ENCODE measurements around the gene PARVB.
"Not testable (repeated sequence)": the region's sequence is repeated elsewhere in the genome, so short reads cannot be mapped to it uniquely, and the experiment has no call there.

PARVB gene

DNA sequence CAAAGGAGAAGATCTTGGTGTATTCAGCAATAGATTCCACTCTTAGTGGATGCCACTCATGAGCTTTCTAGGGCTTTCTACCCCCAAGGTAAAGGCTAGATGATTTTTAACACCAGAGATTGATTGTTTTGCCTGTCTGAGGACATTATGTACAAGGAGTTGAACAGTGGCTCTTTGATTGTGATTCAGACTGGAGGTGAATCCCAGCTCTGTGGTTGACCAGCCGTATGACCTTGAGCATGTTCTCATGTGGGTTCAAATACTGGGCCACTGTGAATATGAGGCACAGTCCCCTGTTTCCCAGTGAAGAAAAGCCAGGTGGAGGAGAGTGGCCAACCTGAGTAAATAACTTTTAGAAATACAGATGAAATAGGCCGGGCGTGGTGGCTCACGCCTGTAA lies 24.0 kb upstream of the PARVB start:
- H3K4me1 ChIP-seq (ENCODE audit: control insufficient read depth, low read depth, low read length) = peaks cover 3% of the 10 kb centered on the region
- no peaks in the 10 kb centered on the region for H3K27me3 ChIP-seq (ENCODE audit: control insufficient read depth, insufficient read depth, low read length)
- H3K9ac ChIP-seq (ENCODE audit: low read length) = no peak overlapping the region
- no peak overlapping the region for H3K27ac ChIP-seq (ENCODE audit: low read length)
- H3K9me3 ChIP-seq (ENCODE audit: control insufficient read depth, low read depth, low read length) = no peaks in the 10 kb centered on the region
- no peak overlapping the region for H3K4me3 ChIP-seq (ENCODE audit: low read length)
- H3K36me3 ChIP-seq (ENCODE audit: control insufficient read depth, low read depth, low read length) = peaks cover 10% of the 10 kb centered on the region

DNA sequence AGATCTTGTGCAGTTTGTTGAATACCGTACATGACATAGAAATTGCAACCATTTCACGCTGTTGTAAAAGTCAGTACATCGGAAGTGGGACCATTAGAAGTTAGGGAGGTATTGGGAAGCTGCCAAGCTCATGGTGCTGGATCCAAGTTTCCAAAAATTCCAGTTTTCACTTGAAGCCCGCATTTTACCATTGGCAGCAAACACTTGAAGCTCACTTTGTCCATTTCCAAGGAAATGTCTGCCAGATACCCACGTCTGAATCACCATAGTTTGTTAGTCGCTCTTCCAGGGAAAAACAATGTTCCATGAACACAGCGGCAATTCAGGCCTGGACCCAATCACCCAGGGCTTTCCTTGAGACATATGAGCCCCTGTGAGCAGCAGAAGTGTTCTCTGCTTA lies 22.6 kb upstream of the PARVB start:
- Histone ChIP-seq H3K4me3 (ENCODE audit: low read length) (no peak overlapping the region), H3K4me1 (ENCODE audit: control insufficient read depth, low read depth, low read length) (peaks cover 3% of the 10 kb centered on the region), H3K9me3 (ENCODE audit: control insufficient read depth, low read depth, low read length) (no peaks in the 10 kb centered on the region), H3K36me3 (ENCODE audit: control insufficient read depth, low read depth, low read length) (peaks cover 6% of the 10 kb centered on the region), H3K9ac (ENCODE audit: low read length) (no peak overlapping the region), H3K27ac (ENCODE audit: low read length) (no peak overlapping the region), H3K27me3 (ENCODE audit: control insufficient read depth, insufficient read depth, low read length) (no peaks in the 10 kb centered on the region)

DNA sequence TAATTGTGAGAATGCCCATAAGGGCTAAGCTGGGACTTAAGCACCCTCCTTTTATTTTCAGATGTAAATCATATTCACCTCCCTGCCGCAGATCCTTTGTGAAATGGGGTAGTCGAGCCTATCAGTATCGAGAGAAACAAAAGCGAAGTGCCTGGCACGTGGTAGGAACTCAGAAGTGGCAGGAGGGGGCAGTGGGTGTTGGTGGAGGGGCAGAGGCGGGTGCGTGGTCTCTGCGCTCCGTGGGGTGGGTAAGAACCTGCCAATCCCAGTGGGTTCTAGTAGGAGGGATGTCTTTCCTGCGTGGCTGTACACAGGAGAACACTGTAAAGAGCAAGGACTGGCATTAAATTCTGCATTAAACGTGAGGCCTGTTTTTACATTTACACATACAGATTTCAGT lies 21.8 kb upstream of the PARVB start:
- Histone ChIP-seq H3K27me3 (ENCODE audit: control insufficient read depth, insufficient read depth, low read length) (no peaks in the 10 kb centered on the region), H3K4me1 (ENCODE audit: control insufficient read depth, low read depth, low read length) (no peaks in the 10 kb centered on the region), H3K36me3 (ENCODE audit: control insufficient read depth, low read depth, low read length) (peaks cover 4% of the 10 kb centered on the region), H3K27ac (ENCODE audit: low read length) (no peak overlapping the region), H3K9me3 (ENCODE audit: control insufficient read depth, low read depth, low read length) (no peaks in the 10 kb centered on the region), H3K9ac (ENCODE audit: low read length) (no peak overlapping the region), H3K4me3 (ENCODE audit: low read length) (no peak overlapping the region)

DNA sequence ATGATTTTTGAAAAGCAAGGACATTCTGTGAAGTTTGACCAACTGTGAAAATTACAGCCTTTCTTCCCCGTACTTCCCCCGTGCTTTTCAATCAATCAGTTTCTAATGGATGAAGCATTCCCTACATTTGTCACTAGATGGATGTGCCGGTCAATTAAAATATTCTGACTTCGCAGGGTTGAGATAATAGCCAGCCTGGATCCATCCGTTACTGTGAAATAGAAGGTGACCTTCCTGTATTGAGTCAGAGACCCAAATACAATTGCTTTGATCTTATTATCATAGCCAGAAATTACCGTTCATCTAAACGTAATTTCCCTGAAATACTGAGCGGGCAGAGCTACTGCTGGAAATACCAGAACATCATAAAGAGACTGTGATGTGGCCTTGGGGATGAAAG lies 21.1 kb upstream of the PARVB start:
- no peaks in the 10 kb centered on the region for H3K9me3 ChIP-seq (ENCODE audit: control insufficient read depth, low read depth, low read length)
- no peak overlapping the region for H3K27ac ChIP-seq (ENCODE audit: low read length)
- H3K36me3 ChIP-seq (ENCODE audit: control insufficient read depth, low read depth, low read length) = peaks cover 4% of the 10 kb centered on the region
- no peaks in the 10 kb centered on the region for H3K27me3 ChIP-seq (ENCODE audit: control insufficient read depth, insufficient read depth, low read length)
- no peak overlapping the region for H3K4me3 ChIP-seq (ENCODE audit: low read length)
- H3K9ac ChIP-seq (ENCODE audit: low read length) = no peak overlapping the region
- H3K4me1 ChIP-seq (ENCODE audit: control insufficient read depth, low read depth, low read length) = no peaks in the 10 kb centered on the region

GRCh38 chr22:44003405-44004103 lies 20.5 kb upstream of the PARVB start:
- Histone ChIP-seq H3K9ac (ENCODE audit: low read length) (no peak overlapping the region), H3K9me3 (ENCODE audit: control insufficient read depth, low read depth, low read length) (no peaks in the 10 kb centered on the region), H3K27ac (ENCODE audit: low read length) (no peak overlapping the region), H3K4me3 (ENCODE audit: low read length) (no peak overlapping the region), H3K36me3 (ENCODE audit: control insufficient read depth, low read depth, low read length) (peaks cover 4% of the 10 kb centered on the region), H3K27me3 (ENCODE audit: control insufficient read depth, insufficient read depth, low read length) (no peaks in the 10 kb centered on the region), H3K4me1 (ENCODE audit: control insufficient read depth, low read depth, low read length) (no peaks in the 10 kb centered on the region)

DNA sequence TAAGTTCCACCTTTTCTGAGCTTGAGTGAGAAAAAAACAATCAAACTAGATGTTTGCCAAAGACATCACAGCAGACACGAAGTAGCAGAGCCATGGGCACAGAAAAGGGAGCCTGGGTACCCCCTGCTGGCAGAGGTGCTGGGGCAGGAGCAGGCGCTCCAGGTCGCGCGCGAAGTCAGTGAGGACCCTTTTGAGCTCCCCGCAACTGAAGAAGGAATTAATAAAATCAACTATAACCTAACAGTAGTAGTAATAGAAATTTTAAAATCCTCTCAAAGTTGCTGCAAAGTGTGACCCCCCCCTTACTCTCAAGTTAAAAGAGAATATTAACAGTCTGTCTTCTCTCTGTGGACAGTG lies 20.0 kb upstream of the PARVB start:
- Histone ChIP-seq H3K27me3 (ENCODE audit: control insufficient read depth, insufficient read depth, low read length) (no peaks in the 10 kb centered on the region), H3K4me1 (ENCODE audit: control insufficient read depth, low read depth, low read length) (no peaks in the 10 kb centered on the region), H3K36me3 (ENCODE audit: control insufficient read depth, low read depth, low read length) (peaks cover 4% of the 10 kb centered on the region), H3K9me3 (ENCODE audit: control insufficient read depth, low read depth, low read length) (no peaks in the 10 kb centered on the region), H3K9ac (ENCODE audit: low read length) (no peak overlapping the region), H3K4me3 (ENCODE audit: low read length) (no peak overlapping the region), H3K27ac (ENCODE audit: low read length) (no peak overlapping the region)

DNA sequence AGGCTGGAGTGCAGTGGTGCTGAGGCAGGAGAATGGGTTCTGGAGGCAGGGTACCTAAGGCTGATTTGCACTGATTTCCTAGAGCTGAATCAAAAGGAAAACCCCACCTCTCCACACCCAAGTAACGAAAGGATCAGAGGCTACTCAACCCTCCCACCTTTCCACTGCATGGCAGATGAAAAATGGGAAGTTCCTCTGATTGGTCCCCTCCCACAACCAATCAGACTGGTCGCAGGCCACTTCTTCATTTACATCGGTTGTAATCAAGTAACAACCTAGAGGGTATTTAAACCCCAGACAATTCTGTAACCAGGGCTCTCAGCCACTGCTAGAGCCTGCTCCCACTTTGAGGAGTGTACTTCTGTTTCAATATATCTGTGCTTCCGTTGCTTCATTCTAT lies 18.6 kb upstream of the PARVB start:
- no peaks in the 10 kb centered on the region for H3K27me3 ChIP-seq (ENCODE audit: control insufficient read depth, insufficient read depth, low read length)
- no peak overlapping the region for H3K27ac ChIP-seq (ENCODE audit: low read length)
- H3K9me3 ChIP-seq (ENCODE audit: control insufficient read depth, low read depth, low read length) = no peaks in the 10 kb centered on the region

DNA sequence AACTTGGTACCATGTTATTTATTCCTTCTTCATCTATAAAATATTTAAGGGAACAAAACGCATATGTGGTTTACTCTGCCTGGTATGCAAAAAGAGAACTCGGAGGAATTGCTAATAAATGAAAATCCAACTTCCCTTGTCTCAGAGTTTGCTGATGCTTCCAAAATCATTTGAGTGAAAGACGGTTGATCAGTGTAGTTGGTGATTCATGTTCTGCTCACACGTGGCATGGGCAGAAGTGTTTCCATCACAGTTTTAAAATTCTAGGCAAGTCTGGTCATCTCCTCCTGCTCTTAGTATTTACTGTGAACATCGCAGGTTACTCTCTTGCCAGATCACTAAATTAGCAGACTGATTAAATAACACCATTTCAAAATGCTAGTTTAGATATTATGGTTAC lies 11.9 kb upstream of the PARVB start:
- H3K4me3 ChIP-seq (ENCODE audit: low read length) = no peak overlapping the region
- no peaks in the 10 kb centered on the region for H3K4me1 ChIP-seq (ENCODE audit: control insufficient read depth, low read depth, low read length)
- H3K27ac ChIP-seq (ENCODE audit: low read length) = no peak overlapping the region
- no peak overlapping the region for H3K9ac ChIP-seq (ENCODE audit: low read length)
- no peaks in the 10 kb centered on the region for H3K27me3 ChIP-seq (ENCODE audit: control insufficient read depth, insufficient read depth, low read length)
- no peaks in the 10 kb centered on the region for H3K9me3 ChIP-seq (ENCODE audit: control insufficient read depth, low read depth, low read length)
- H3K36me3 ChIP-seq (ENCODE audit: control insufficient read depth, low read depth, low read length) = no peaks in the 10 kb centered on the region

More for the DNA sequence above, 18.6 kb upstream of the PARVB start:
- Histone ChIP-seq H3K36me3 (ENCODE audit: control insufficient read depth, low read depth, low read length) (no peaks in the 10 kb centered on the region), H3K9ac (ENCODE audit: low read length) (no peak overlapping the region), H3K4me1 (ENCODE audit: control insufficient read depth, low read depth, low read length) (no peaks in the 10 kb centered on the region), H3K4me3 (ENCODE audit: low read length) (no peak overlapping the region)

GRCh38 chr22:44012591-44012990 lies 11.5 kb upstream of the PARVB start:
- Histone ChIP-seq H3K4me1 (ENCODE audit: control insufficient read depth, low read depth, low read length) (no peaks in the 10 kb centered on the region), H3K27ac (ENCODE audit: low read length) (no peak overlapping the region), H3K9ac (ENCODE audit: low read length) (no peak overlapping the region), H3K27me3 (ENCODE audit: control insufficient read depth, insufficient read depth, low read length) (no peaks in the 10 kb centered on the region), H3K4me3 (ENCODE audit: low read length) (no peak overlapping the region), H3K36me3 (ENCODE audit: control insufficient read depth, low read depth, low read length) (no peaks in the 10 kb centered on the region), H3K9me3 (ENCODE audit: control insufficient read depth, low read depth, low read length) (no peaks in the 10 kb centered on the region)

- Histone ChIP-seq H3K4me1 (ENCODE audit: control insufficient read depth, low read depth, low read length) (no peaks in the 10 kb centered on the region), H3K27ac (ENCODE audit: low read length) (no peak overlapping the region), H3K4me3 (ENCODE audit: low read length) (no peak overlapping the region), H3K27me3 (ENCODE audit: control insufficient read depth, insufficient read depth, low read length) (no peaks in the 10 kb centered on the region), H3K36me3 (ENCODE audit: control insufficient read depth, low read depth, low read length) (no peaks in the 10 kb centered on the region), H3K9ac (ENCODE audit: low read length) (no peak overlapping the region), H3K9me3 (ENCODE audit: control insufficient read depth, low read depth, low read length) (no peaks in the 10 kb centered on the region)
These were observed 9.9 kb upstream of the PARVB start for GRCh38 chr22:44014241-44014640.

- not testable (repeated sequence) for H3K36me3 ChIP-seq (ENCODE audit: control insufficient read depth, low read depth, low read length); H3K27me3 ChIP-seq (ENCODE audit: control insufficient read depth, insufficient read depth, low read length); H3K4me1 ChIP-seq (ENCODE audit: control insufficient read depth, low read depth, low read length); H3K27ac ChIP-seq (ENCODE audit: low read length); H3K4me3 ChIP-seq (ENCODE audit: low read length); H3K9me3 ChIP-seq (ENCODE audit: control insufficient read depth, low read depth, low read length); H3K9ac ChIP-seq (ENCODE audit: low read length)
These were observed 7.5 kb upstream of the PARVB start for GRCh38 chr22:44016586-44016985.

DNA sequence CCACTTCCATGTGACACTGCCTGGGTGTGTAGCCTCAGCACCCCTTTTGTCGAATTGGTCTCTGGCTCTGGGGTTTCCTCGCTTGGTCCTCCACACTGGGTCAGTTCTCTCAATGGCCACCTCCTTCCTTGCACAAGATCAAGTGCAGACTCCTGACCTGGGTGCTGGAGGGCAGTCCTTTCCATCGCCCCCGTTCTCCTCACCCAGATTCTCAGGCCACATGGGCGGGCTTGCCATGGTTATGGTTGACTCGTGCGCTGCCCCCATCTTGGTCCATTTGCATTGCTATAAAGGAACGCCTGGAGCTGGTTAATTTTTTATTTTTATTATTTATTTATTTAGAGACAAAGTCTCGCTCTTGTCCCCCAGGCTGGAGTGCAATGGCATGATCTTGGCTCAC lies 5.5 kb upstream of the PARVB start:
- Histone ChIP-seq H3K9me3 (ENCODE audit: control insufficient read depth, low read depth, low read length) (no peaks in the 10 kb centered on the region), H3K9ac (ENCODE audit: low read length) (no peak overlapping the region), H3K36me3 (ENCODE audit: control insufficient read depth, low read depth, low read length) (no peaks in the 10 kb centered on the region), H3K27me3 (ENCODE audit: control insufficient read depth, insufficient read depth, low read length) (no peaks in the 10 kb centered on the region), H3K4me3 (ENCODE audit: low read length) (no peak overlapping the region), H3K4me1 (ENCODE audit: control insufficient read depth, low read depth, low read length) (no peaks in the 10 kb centered on the region), H3K27ac (ENCODE audit: low read length) (no peak overlapping the region)

All from iPS-18a (cell line).